Measurements from ENCODE around the gene TMBIM1.

GRCh38 chr2:218249691-218250090 lies 42.6 kb downstream of the TMBIM1 start:
- no peak for TF ChIP-seq CTCF (IDR thresholded peaks at IDR 0.05; ENCODE audit: insufficient read depth, low read length)
- no peak; the same call in 1 of the 2 replicates for TF ChIP-seq POLR2AphosphoS5 (IDR thresholded peaks at IDR 0.05; ENCODE audit: low read depth)
- TF ChIP-seq SPI1 (IDR thresholded peaks at IDR 0.05; ENCODE audit: borderline replicate concordance, low read depth): no peak

Measured in HL-60 (cell line).